HPDE6-E6E7 (cell line): Measurements from ENCODE around the gene ZFHX3.
"Not testable (repeated sequence)": the region's sequence is repeated elsewhere in the genome, so short reads cannot be mapped to it uniquely, and the experiment has no call there.

ENCODE experiments used
- DNase-seq: peaks from one replicate; pipeline ENCODE4 v3.0.0; 2011; ENCODE audit warnings: missing footprints; ENCODE audit errors: extremely low spot score

Gene ZFHX3

GRCh38 chr16:72996291-72997062 lies 51.5 kb downstream of the ZFHX3 start:
- no peak for DNase-seq

DNA sequence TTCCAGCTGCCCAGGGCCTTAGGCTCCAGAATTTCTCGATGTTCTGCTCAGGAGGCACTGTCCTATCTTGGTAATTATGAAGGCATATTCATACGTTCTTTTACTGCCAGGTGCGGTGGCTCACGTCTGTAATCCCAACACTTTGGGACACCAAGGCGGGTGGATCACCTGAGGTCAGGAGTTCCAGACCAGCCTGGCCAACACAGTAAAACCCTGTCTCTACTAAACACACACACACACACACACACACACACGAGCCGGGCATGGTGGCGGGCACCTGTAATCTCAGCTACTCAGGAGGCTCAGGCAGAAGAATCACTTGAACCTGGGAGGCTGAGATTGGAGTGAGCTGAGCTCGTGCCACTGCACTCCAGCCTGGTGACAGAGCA lies 52.1 kb downstream of the ZFHX3 start:
- not testable (repeated sequence) for DNase-seq

- no peak for DNase-seq
Measured at GRCh38 chr16:72995151-72995881, 52.6 kb downstream of the ZFHX3 start.

DNA sequence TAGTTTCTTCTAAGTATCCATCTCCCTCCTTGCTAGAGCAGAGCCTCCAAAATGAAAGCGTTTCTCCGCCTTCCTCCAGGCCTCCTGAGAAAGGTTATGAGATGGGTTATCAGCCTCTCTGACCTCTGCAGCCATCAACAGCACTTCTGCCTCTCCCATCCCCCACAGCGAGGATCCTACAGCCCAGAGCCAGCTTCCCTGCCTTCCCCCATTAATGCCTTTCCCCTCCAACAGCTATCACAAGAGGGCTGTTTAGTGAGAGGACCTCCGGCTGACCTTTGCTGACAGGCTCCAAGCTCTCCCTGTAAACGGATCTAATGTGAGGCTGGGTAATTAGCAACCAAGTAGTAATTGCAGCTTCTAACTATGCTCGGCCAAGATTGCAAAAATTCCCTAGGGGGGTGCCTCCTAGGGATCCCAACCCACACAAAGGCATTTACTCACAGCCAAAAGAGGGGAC lies 55.8 kb downstream of the ZFHX3 start:
- DNase-seq, result no peak

DNA sequence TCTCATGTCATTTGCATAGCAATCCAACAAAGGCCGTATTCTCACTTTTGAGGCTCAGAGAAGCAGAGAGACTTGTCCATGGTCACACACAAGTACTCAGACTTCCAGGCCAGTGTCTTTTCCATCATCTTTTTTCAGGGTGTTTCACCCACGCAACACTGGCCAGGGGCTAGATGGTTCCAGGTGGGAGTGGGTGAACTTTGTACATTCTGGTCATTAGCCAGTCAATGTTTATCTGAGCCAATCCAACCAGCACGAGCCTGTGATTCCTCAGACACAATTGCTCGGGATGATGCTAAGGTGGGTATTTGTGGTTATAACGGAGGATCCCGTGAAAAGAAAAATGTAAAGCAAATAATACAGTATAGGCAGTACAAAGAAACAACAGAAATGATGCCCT lies 56.3 kb downstream of the ZFHX3 start:
- DNase-seq, result no peak

- DNase-seq, result no peak
Measured at GRCh38 chr16:72991211-72991610, 56.7 kb downstream of the ZFHX3 start.

DNA sequence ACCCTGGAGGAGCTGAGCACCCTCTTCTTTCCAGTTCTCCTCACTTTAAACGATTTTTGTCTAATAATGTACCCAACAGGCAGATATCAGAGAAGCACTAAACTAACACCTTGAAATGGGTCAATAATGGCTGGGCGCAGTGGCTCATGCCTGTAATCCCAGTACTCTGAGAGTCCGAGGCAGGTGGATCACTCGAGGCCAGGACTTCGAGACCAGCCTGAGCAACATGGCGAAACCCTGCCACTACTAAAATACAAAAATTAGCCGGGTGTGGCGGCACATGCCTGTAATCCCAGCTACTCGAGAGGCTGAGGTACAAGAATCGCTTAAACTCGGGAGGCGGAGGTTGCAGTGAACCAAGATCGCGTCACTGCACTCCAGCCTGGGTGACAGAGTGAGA lies 57.4 kb downstream of the ZFHX3 start:
- no peak for DNase-seq

- DNase-seq, result peak; percentile 94
Measured at GRCh38 chr16:72989579-72990551, 58.1 kb downstream of the ZFHX3 start.

DNA sequence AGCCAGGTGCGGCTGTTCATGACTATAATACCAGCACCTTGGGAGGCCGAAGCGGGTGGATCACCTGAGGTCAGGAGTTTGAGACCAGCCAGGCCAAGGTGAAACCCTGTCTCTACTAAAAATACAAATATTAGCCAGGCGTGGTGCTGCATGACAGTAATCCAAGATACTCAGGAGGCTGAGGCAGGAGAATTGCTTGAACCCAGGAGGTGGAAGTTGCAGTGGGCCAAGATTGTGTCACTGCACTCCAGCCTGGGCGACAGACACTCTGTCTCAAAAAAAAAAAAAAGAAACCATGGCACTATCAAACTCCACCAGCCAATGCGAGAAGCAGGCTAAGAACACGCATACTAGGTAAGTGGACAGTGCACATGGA lies 58.7 kb downstream of the ZFHX3 start:
- not testable (repeated sequence) for DNase-seq

DNA sequence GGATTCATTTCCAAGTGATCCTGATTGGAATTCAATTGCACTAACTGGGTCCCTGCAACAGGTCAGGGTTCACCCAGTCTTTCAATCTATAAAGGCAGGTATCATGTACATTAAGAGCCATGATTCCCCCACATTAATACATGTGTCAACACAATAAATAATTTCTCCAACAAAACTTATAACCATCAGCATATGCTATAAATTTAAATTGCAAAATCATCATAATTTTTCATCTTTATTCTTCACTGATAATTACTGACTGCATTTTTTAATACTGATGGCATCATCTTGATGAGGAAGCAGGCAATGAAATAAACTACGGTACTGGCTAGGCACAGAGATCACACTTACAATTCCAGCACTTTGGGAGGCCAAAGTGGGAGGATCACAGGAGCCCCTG lies 59.4 kb downstream of the ZFHX3 start:
- no peak for DNase-seq

- DNase-seq, result peak; percentile 61
Measured at GRCh38 chr16:72987480-72987901, 60.4 kb downstream of the ZFHX3 start.

GRCh38 chr16:72985995-72986394 lies 61.9 kb downstream of the ZFHX3 start:
- DNase-seq, result no peak

- no peak for DNase-seq
Measured at GRCh38 chr16:72985148-72985941, 62.6 kb downstream of the ZFHX3 start.

DNA sequence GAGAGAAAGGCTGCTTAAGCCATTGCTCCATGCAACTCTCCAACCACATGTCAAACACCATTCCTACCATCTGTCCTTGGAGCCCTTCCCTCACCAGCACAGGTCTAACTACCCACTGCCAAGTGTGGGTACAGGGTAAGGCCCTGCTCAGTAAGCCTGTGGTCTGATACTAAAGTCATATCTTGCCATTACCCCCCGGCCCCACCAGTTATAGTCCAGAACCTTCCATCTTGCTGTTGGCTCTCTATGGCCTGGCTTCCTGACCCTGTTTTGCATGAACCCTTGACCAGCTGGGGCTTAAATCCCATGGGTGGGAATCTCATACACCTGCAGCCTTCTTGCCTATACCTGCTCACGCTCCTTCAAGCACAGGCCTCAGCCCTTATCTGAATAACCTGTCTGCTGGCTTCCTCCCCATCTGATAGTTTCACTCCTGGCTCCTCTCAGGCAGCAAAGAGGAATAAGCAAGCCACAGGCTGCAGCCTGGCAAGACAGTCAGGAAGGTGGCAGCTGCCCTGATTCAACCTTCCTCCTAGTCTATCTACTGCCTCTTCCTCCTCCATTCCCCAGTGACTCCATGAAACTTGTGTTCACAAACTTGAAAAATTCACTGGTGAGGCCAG lies 64.1 kb downstream of the ZFHX3 start:
- DNase-seq, result no peak

DNA sequence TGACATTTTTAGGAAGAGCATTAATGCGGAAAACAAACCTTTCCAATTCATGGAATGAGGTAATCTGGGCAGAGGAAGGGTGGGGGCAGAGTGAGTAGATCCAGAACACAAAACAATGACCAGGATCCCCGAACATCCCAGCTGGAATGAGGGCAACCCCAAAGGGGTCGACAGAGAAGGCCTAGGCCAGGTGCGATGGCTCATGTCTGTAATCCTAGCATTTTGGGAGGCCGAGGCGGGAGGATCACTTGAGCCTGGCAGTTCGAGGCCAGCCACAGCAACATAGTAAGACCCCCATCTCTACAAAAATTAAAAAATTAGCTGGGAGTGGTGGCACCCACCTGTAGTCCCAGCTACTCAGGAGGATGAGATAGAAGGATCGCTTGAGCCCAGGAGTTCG lies 64.7 kb downstream of the ZFHX3 start:
- DNase-seq, result no peak

DNA sequence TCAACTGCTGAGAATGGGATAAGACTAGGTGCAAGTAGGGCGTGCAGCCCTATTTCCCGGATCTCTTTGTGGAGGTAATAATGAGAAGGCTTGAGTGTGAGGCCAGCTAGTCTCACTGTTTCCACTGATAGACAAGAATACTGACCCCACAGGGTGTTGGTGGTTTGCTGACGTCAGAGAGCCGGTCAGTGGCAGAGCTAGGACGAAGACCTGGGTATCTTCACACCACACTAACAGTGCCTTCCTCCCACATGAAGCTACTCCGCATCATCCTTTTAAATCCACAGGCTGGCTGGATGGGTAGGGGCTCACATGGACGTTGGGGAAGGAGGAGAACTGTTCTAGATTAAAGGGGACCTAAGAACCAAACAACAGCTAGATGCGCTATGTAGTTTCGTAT lies 68.0 kb downstream of the ZFHX3 start:
- no peak for DNase-seq

- no peak for DNase-seq
Measured at GRCh38 chr16:72978212-72978611, 69.7 kb downstream of the ZFHX3 start.

GRCh38 chr16:72977127-72977526 lies 70.8 kb downstream of the ZFHX3 start:
- no peak for DNase-seq

DNA sequence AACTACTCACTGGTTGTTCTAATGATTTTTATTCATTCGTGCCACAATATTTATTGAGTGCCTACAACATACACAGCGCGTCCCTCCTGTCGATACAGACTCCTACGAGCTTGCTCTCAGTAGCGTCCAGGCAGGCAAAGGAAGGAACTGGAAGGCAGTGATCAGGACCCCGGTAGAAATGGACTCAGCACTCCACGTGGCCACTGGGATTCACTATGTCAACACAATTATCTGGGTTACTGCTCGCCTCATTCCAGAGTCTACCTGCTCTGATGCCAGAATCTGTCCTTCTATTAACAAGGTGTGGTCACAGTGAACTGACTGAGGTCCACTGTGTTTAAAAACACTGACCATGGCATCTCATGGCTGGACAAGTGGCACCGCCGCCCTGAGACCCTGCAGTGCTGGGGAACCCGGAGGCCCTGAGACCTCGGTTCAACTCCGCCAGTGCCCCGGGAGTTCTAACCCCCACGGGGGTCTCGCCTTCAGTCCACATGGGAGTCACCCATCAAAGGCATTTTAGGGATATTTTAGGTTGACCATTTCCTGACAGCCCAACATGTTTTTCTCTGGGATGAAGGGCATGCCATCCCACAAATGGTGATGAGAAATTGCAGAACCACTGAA lies 71.4 kb downstream of the ZFHX3 start:
- no peak for DNase-seq

DNA sequence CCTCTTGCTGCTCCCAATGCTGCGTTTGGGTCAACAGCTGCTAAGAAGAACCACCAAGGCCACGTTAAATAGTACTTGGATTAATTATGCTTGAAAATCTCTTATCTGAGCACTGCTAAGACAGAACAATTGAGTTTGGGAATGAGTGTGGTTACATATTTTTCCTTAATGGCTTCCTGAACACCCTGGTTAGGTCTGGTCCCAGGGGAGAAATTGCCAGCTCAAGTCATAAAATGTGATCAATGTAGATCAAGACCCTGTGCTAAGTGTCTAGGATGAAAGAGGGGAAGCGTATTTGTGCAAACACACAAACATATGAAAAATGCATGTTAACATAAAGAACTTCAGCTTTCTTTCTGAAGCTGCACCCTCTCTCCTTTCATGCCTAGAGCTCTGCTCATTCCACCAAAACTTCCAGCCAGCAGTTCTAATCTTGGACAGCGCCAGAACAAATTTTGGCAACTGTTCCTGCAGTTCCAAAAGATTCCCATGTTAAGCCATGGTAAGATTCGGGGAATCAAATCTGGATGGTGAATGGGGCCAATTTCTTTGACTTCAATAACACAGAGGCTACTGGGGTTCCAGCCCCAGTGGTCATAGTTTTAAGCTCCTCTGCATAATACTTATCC lies 72.0 kb downstream of the ZFHX3 start:
- no peak for DNase-seq
